HepG2 (cell line): Measurements from ENCODE around the gene YIF1A. TPM values are rescaled to one million over a fixed set of nuclear protein-coding genes. Genes with fewer than 3 reads are reported as not detected.

ENCODE experiments used
- BHLHE40 ChIP-seq: IDR thresholded peaks from 2 replicates; pipeline ENCODE4 v1.6.1; 2011; ENCODE audit warnings: low read length, improper control_type of control experiment
- DNMT3B ChIP-seq: conservative IDR thresholded peaks from 2 replicates; pipeline ENCODE4 v1.6.1; 2016; ENCODE audit warnings: missing biosample characterization, control low read depth
- FOSL2 ChIP-seq: sonication (generic); formaldehyde crosslinking; IDR thresholded peaks from 2 replicates; pipeline ENCODE4 v1.4.0; 2020; ENCODE audit warnings: missing genetic modification reagents
- FOXA3 ChIP-seq: IDR thresholded peaks from 2 replicates; pipeline ENCODE4 v1.6.1; 2016; ENCODE audit warnings: missing genetic modification reagents, missing compliant biosample characterization
- GABPB1 ChIP-seq: IDR thresholded peaks from 2 replicates; pipeline ENCODE4 v1.6.1; 2016; ENCODE audit warnings: mild to moderate bottlenecking, missing genetic modification reagents, moderate library complexity, missing compliant biosample characterization
- GATAD2A ChIP-seq: IDR thresholded peaks from 2 replicates; pipeline ENCODE4 v1.6.1; 2016
- HMGXB4 ChIP-seq, 2 experiments: sonication (generic) in 1 of 2; formaldehyde crosslinking in 1 of 2; IDR thresholded peaks; 2 replicates each; pipeline versions ENCODE4 v1.4.0 to v1.6.1; 2018 to 2020; ENCODE audit warnings: missing genetic modification reagents in 2 of 2, borderline replicate concordance in 1 of 2, low read depth in 1 of 2, mild to moderate bottlenecking in 1 of 2, missing biosample characterization in 1 of 2
- HNF4A ChIP-seq: sonication (generic); formaldehyde crosslinking; IDR thresholded peaks from 2 replicates; pipeline ENCODE4 v1.4.0; 2020; ENCODE audit warnings: missing genetic modification reagents
- MTA1 ChIP-seq: sonication (generic); formaldehyde crosslinking; IDR thresholded peaks from 2 replicates; pipeline ENCODE4 v1.4.0; 2020; ENCODE audit warnings: missing genetic modification reagents, mild to moderate bottlenecking, borderline replicate concordance
- NFKB2 ChIP-seq: sonication (generic); formaldehyde crosslinking; IDR thresholded peaks from 2 replicates; pipeline ENCODE4 v1.4.0; 2020; ENCODE audit warnings: missing genetic modification reagents, borderline replicate concordance
- SAP130 ChIP-seq: IDR thresholded peaks from 2 replicates; pipeline ENCODE4 v1.6.1; 2016; ENCODE audit warnings: low read depth
- SNAPC5 ChIP-seq: sonication (generic); formaldehyde crosslinking; IDR thresholded peaks from 2 replicates; pipeline ENCODE4 v1.8.1; 2023; ENCODE audit warnings: mild to moderate bottlenecking, missing genetic modification reagents, borderline replicate concordance
- TFDP1 ChIP-seq: IDR thresholded peaks from 2 replicates; pipeline ENCODE4 v1.6.1; 2016; ENCODE audit warnings: missing compliant biosample characterization, missing genetic modification reagents, borderline replicate concordance
- YEATS4 ChIP-seq: sonication (generic); formaldehyde crosslinking; IDR thresholded peaks from 2 replicates; pipeline ENCODE4 v1.4.0; 2020; ENCODE audit warnings: missing genetic modification reagents, borderline replicate concordance
- ZMYM3 ChIP-seq: sonication (generic); formaldehyde crosslinking; IDR thresholded peaks from 2 replicates; pipeline ENCODE4 v1.5.1; 2020; ENCODE audit warnings: mild to moderate bottlenecking, missing genetic modification reagents
- ZNF281 ChIP-seq: sonication (generic); formaldehyde crosslinking; IDR thresholded peaks from 2 replicates; pipeline ENCODE4 v1.4.0; 2020; ENCODE audit warnings: missing genetic modification reagents, borderline replicate concordance
- ZNF687 ChIP-seq: sonication (generic); formaldehyde crosslinking; IDR thresholded peaks from 2 replicates; pipeline ENCODE4 v1.5.1; 2020; ENCODE audit warnings: mild to moderate bottlenecking, missing genetic modification reagents, moderate library complexity
- ZNF768 ChIP-seq: sonication (generic); formaldehyde crosslinking; IDR thresholded peaks from 2 replicates; pipeline ENCODE4 v1.4.0; 2020; ENCODE audit warnings: missing genetic modification reagents
- polyA plus RNA-seq, 8 experiments: library from polyadenylated mRNA; depleted of rRNA in 3 of 8; stranded (reverse) in 7 of 8; unstranded in 1 of 8; fragments of >200 nt; fragmentation: Illumina TruSeq in 4 of 8; extraction: Trizol in 4 of 8; gene quantifications; 2 replicates each; pipeline versions ENCODE4 v1.2.1 to v1.2.3, GENCODE V29; 2011 to 2016; ENCODE audit warnings: low read depth in 4 of 8, missing spikeins in 1 of 8, mixed read lengths in 1 of 8; ENCODE audit not compliant: insufficient read depth in 1 of 8
- total RNA-seq, 5 experiments: library from RNA; depleted of rRNA; stranded (reverse); fragments of >200 nt; fragmentation: Illumina TruSeq; extraction: Trizol; gene quantifications; 2 replicates each; pipeline ENCODE4 v1.2.3, GENCODE V29; 2016; ENCODE audit warnings: low read depth in 1 of 5

Gene YIF1A
- total and polyA plus RNA-seq, 2 of the 13 experiments (the other 11 are each of a cell fraction or from before 2014, with no cell fraction given): 133 to 145 TPM

GRCh38 chr11:66317723-66318599, 29.0 kb upstream of the YIF1A start (continued):
- TF ChIP-seq ZNF281 (CRISPR knock-in tag) (peak; percentile 3; the same call in 1 of the 2 replicates), YEATS4 (CRISPR knock-in tag) (0 out of 2 replicates have a peak, but pooled peaks have one; percentile 47), SAP130 (CRISPR knock-in tag) (peak; percentile 62), GABPB1 (CRISPR knock-in tag) (0 out of 2 replicates have a peak, but pooled peaks have one; percentile 7), BHLHE40 (no peak), ZNF687 (CRISPR knock-in tag) (peak; percentile 85), NFKB2 (CRISPR knock-in tag) (peak; percentile 57; the same call in 1 of the 2 replicates), MTA1 (CRISPR knock-in tag) (peak; percentile 17; the same call in 1 of the 2 replicates), ZMYM3 (CRISPR knock-in tag) (no peak), ZNF768 (CRISPR knock-in tag) (peak; percentile 88), DNMT3B (CRISPR knock-in tag) (no peak), FOSL2 (CRISPR knock-in tag) (0 out of 2 replicates have a peak, but pooled peaks have one; percentile 23), HMGXB4 (CRISPR knock-in tag; IDR thresholded peaks at IDR 0.05; ENCODE audit: borderline replicate concordance in 1 of 2, low read depth in 1 of 2) (peak in 1 of 2 experiments; percentile 28; a peak in 1 of 4 replicates), SNAPC5 (no peak), TFDP1 (CRISPR knock-in tag) (peak; percentile 75; the same call in 1 of the 2 replicates), HNF4A (CRISPR knock-in tag) (peak; percentile 62), GATAD2A (CRISPR knock-in tag) (peak; percentile 61), FOXA3 (CRISPR knock-in tag) (0 out of 2 replicates have a peak, but pooled peaks have one; percentile 21)
